T-helper 1 cell treated with Interleukin-12 subunit alpha and Interleukin-12 subunit beta and Interleukin-4 antibody, amounts not matched to agents 30 μg/mL and 1 μg/mL, for 36 hours (primary cell): Measurements from ENCODE around the gene FBXO8.

ENCODE experiments used
- H3K27ac Mint-ChIP-seq: one replicate; pipeline ENCODE4 v1.8.0; 2021; ENCODE audit warnings: mild to moderate bottlenecking, mixed read lengths
- H3K27me3 Mint-ChIP-seq: one replicate; pipeline ENCODE4 v1.8.0; 2021; ENCODE audit warnings: low read depth, mixed read lengths
- H3K36me3 Mint-ChIP-seq: one replicate; pipeline ENCODE4 v1.8.0; 2021; ENCODE audit warnings: low read depth, mixed read lengths
- H3K4me1 Mint-ChIP-seq: one replicate; pipeline ENCODE4 v1.8.0; 2021; ENCODE audit warnings: low read depth, mixed read lengths
- H3K4me3 Mint-ChIP-seq: one replicate; pipeline ENCODE4 v1.8.0; 2021; ENCODE audit warnings: mild to moderate bottlenecking, moderate library complexity, mixed read lengths
- H3K9me3 Mint-ChIP-seq: one replicate; pipeline ENCODE4 v1.8.0; 2021; ENCODE audit warnings: mixed read lengths

Gene FBXO8

GRCh38 chr4:174214101-174214878 is 69.2 kb downstream of the FBXO8 start:
- H3K4me3 Mint-ChIP-seq, result peak overlapping the region; percentile 12
- H3K9me3 Mint-ChIP-seq, result no peaks in the 10 kb centered on the region
- peaks cover 6% of the 10 kb centered on the region for H3K36me3 Mint-ChIP-seq
- H3K4me1 Mint-ChIP-seq, result peaks cover 34% of the 10 kb centered on the region
- peaks cover 98% of the 10 kb centered on the region for H3K27me3 Mint-ChIP-seq
- peak overlapping the region; percentile 42 for H3K27ac Mint-ChIP-seq

GRCh38 chr4:174213731-174214100 is 69.8 kb downstream of the FBXO8 start:
- no peak overlapping the region for H3K27ac Mint-ChIP-seq
- peak overlapping the region; percentile 12 for H3K4me3 Mint-ChIP-seq
- H3K36me3 Mint-ChIP-seq, result peaks cover 6% of the 10 kb centered on the region
- no peaks in the 10 kb centered on the region for H3K9me3 Mint-ChIP-seq
- H3K27me3 Mint-ChIP-seq, result peaks cover 98% of the 10 kb centered on the region
- peaks cover 34% of the 10 kb centered on the region for H3K4me1 Mint-ChIP-seq

DNA sequence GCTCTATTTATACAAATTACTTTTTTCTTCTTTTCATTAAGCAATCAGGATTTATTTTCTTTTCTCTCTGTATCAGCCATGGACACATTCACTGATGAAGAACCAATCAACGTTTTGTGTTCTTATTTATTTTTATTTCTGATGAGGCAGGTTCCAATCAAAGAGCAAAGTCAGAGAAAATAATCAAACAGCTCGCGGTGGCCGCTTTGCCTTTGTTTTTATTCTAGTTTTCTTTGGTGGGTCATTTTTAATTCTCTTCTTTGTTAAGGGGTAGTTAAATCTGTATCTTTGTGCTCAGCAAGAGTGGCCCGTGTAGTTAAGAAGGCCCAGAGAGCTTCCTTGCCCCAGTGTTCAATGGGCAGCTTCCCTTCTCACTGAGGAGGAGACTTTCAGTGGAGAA is 71.4 kb downstream of the FBXO8 start:
- no peak overlapping the region for H3K4me3 Mint-ChIP-seq

GRCh38 chr4:174211622-174212044 is 71.8 kb downstream of the FBXO8 start:
- Mint-ChIP-seq H3K4me1 (peaks cover 23% of the 10 kb centered on the region), H3K9me3 (no peaks in the 10 kb centered on the region), H3K27ac (no peak overlapping the region), H3K36me3 (peaks cover 6% of the 10 kb centered on the region), H3K27me3 (peaks cover 85% of the 10 kb centered on the region), H3K4me3 (peak overlapping the region; percentile 32)

More for the DNA sequence above, 71.4 kb downstream of the FBXO8 start:
- no peak overlapping the region for H3K27ac Mint-ChIP-seq
- peaks cover 6% of the 10 kb centered on the region for H3K36me3 Mint-ChIP-seq
- peaks cover 25% of the 10 kb centered on the region for H3K4me1 Mint-ChIP-seq
- no peaks in the 10 kb centered on the region for H3K9me3 Mint-ChIP-seq
- peaks cover 89% of the 10 kb centered on the region for H3K27me3 Mint-ChIP-seq

DNA sequence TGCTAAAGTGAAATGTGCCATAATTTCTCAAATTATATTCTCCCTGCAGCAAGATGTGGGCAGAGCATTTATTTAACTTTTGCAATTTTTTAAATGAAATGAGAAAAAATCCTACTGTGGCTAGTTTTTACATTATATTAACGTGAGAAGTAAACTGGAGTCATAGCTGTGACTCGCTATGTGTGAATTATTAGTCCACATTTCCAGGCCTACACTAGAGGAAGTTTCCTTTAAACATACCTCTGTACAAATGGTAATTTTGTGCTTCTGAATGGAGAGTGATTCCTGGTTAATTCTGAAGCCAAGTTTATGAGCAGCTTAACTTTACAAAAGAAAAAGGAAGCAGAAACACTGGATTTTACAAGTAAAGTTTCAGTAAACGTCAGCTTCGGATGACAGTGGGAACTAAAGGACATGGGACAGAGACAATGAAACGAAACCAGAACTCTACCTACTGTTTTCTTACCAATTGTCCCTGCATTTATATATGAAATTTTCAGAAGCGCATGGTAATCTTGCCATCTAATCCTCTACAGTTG is 72.4 kb downstream of the FBXO8 start:
- H3K27me3 Mint-ChIP-seq, result peaks cover 85% of the 10 kb centered on the region
- H3K36me3 Mint-ChIP-seq, result peaks cover 6% of the 10 kb centered on the region
- H3K4me1 Mint-ChIP-seq, result peaks cover 21% of the 10 kb centered on the region
- H3K27ac Mint-ChIP-seq, result no peak overlapping the region
- no peaks in the 10 kb centered on the region for H3K9me3 Mint-ChIP-seq
- H3K4me3 Mint-ChIP-seq, result no peak overlapping the region

DNA sequence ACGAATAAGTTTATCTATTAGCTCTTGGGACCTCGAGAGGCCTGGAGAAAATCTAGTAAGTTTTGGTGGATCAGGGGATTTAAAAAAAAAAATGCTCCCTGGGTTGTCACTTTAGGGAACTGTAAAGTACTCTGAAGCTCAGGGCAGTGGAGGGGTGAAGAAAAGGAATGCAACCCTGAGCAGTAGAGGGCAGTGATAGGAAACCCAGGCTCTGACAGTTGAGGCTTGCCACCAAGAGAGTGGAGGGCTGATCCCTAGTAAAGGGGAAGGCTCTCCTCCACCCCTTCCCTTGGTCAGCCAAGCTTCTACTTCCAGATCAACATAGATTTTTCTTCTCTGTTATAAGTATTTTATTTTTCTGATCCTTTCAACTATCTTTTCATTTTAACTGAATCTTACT is 73.1 kb downstream of the FBXO8 start:
- H3K4me3 Mint-ChIP-seq, result no peak overlapping the region
- H3K27ac Mint-ChIP-seq, result no peak overlapping the region
- H3K36me3 Mint-ChIP-seq, result peaks cover 6% of the 10 kb centered on the region
- H3K4me1 Mint-ChIP-seq, result peaks cover 21% of the 10 kb centered on the region
- no peaks in the 10 kb centered on the region for H3K9me3 Mint-ChIP-seq
- H3K27me3 Mint-ChIP-seq, result peaks cover 80% of the 10 kb centered on the region

- Mint-ChIP-seq H3K36me3 (peaks cover 2% of the 10 kb centered on the region), H3K27me3 (peaks cover 78% of the 10 kb centered on the region), H3K4me3 (no peak overlapping the region), H3K4me1 (peaks cover 15% of the 10 kb centered on the region), H3K9me3 (no peaks in the 10 kb centered on the region), H3K27ac (no peak overlapping the region)
Observed at GRCh38 chr4:174209341-174209740, 74.1 kb downstream of the FBXO8 start.

DNA sequence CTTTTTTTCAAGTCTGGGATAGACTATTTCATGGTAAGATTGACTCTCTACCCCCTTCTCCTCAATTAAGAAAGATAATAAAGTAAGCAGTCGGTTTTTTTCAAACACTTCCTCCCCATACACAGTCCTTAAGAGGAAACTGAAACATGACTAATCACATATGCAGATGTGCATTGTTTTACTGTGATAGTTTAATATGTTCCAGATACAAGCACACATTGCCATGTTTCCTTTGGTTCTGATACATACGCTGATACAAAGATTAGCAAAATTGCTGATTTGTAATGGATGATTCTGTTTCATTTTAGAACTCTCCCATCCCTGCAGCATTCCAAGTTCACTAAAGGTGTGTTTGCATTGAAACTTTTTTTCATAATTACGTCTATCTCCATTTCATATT is 76.1 kb downstream of the FBXO8 start:
- Mint-ChIP-seq H3K9me3 (no peaks in the 10 kb centered on the region), H3K4me3 (no peak overlapping the region), H3K4me1 (peaks cover 7% of the 10 kb centered on the region), H3K27ac (no peak overlapping the region), H3K36me3 (no peaks in the 10 kb centered on the region), H3K27me3 (peaks cover 62% of the 10 kb centered on the region)

GRCh38 chr4:174204164-174204831 is 79.2 kb downstream of the FBXO8 start:
- Mint-ChIP-seq H3K27ac (no peak overlapping the region), H3K4me3 (no peak overlapping the region), H3K9me3 (no peaks in the 10 kb centered on the region), H3K36me3 (no peaks in the 10 kb centered on the region), H3K4me1 (no peaks in the 10 kb centered on the region), H3K27me3 (peaks cover 39% of the 10 kb centered on the region)

DNA sequence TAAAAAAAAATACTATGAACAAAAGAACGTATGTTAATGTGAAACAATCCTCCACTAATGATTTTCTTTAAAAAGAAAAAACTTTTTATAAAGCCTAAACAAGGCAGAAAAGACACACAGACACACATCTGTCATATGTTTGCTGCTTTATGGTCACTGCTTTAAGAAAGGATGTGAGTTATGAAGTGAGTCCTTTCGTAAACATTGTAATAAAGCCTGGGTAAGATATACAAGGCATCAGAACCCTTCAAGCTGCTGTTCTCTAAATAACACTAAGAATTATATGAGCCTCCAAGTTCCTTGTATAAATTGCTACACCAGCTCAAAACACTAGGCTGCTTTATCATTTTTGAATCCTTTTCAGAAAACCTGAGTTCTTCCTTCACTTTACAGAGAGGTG is 81.6 kb downstream of the FBXO8 start:
- H3K36me3 Mint-ChIP-seq, result no peaks in the 10 kb centered on the region
- H3K27ac Mint-ChIP-seq, result no peak overlapping the region
- no peaks in the 10 kb centered on the region for H3K4me1 Mint-ChIP-seq
- H3K4me3 Mint-ChIP-seq, result no peak overlapping the region
- no peaks in the 10 kb centered on the region for H3K9me3 Mint-ChIP-seq
- H3K27me3 Mint-ChIP-seq, result peaks cover 29% of the 10 kb centered on the region

DNA sequence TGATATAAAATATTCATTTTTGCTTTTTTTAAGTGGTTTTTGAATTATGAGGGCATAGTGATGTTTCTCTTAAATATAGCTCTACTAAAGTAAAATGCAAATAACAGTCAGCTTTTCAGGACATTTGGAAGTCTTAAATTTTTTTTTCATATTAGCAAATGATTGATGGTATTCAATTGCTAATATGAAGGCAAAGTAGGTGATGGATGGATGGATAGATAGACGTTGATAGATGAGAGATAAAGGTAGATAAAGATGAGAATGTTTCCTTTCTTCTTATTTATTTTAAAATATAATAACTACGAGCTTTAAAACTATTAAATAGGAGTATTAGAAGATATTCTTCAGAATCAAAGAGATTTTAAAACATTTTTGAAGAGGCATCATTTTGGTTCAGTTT is 83.7 kb downstream of the FBXO8 start:
- Mint-ChIP-seq H3K9me3 (no peaks in the 10 kb centered on the region), H3K27ac (no peak overlapping the region), H3K4me1 (no peaks in the 10 kb centered on the region), H3K4me3 (no peak overlapping the region), H3K36me3 (no peaks in the 10 kb centered on the region), H3K27me3 (peaks cover 24% of the 10 kb centered on the region)

DNA sequence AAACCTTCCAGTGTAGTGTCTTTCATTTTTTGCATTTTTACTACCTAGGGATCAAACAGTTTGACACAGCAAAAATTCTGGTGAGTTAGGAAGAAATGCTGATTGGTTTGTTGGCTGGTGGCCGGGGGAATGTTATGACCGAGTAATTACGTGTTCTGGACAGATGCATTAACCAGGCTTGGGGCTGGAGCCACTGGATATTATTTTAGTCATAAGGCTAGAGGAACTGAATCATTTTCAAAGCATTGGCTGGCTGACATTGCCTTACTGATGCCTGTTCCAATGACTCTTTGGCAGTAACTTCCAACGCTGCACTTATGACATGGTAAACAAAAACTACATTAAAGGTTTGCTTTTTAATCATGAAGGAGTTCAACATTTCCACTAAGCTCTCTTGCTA is 84.6 kb downstream of the FBXO8 start:
- H3K36me3 Mint-ChIP-seq, result no peaks in the 10 kb centered on the region
- H3K4me1 Mint-ChIP-seq, result no peaks in the 10 kb centered on the region
- no peak overlapping the region for H3K4me3 Mint-ChIP-seq
- H3K27me3 Mint-ChIP-seq, result peaks cover 20% of the 10 kb centered on the region
- H3K27ac Mint-ChIP-seq, result no peak overlapping the region
- H3K9me3 Mint-ChIP-seq, result no peaks in the 10 kb centered on the region

GRCh38 chr4:174198396-174198795 is 85.1 kb downstream of the FBXO8 start:
- no peaks in the 10 kb centered on the region for H3K4me1 Mint-ChIP-seq
- no peak overlapping the region for H3K4me3 Mint-ChIP-seq
- no peak overlapping the region for H3K27ac Mint-ChIP-seq
- peaks cover 19% of the 10 kb centered on the region for H3K27me3 Mint-ChIP-seq
- H3K36me3 Mint-ChIP-seq, result no peaks in the 10 kb centered on the region
- H3K9me3 Mint-ChIP-seq, result no peaks in the 10 kb centered on the region

DNA sequence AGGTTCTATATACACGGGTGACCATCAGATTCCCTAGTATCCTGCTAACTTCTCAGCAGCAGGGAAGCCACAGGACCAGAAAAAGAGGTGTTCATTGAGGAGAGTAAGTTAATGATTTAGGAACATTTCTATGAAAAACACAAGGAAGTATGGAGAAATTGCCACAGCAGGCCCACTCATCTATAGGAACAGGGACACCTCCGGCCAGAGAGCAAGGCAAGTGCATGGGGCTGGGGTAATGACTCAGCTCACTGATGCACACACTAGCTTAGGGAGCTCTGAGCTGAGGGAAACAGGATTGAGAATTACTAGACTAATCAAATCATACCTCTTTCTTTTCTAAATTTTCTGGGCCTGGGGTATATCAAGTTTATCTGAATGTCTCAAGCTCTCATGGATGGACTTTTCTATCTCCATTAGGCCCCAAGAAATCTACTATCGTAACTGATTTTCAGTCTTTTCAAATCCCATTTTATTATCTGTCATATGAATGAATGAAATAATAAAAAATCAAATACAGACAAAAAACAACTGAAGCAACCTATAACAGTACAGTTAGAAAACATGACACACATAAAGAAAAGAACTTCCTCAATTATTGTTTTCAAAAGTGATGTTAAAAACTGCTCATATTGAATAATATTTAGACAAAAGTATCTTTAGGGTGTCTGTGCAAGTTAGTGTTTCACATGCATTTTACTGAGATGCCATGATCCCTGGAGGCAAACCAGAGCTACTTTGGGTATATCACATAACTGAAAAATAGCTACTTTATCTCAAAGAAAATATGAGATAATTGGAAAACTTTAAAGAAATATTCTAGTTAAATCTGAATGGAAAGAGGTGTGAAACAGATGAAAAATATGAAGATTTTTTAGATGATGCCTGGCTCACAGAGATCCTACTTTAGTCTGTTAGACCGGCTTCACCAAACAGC is 89.8 kb downstream of the FBXO8 start:
- H3K4me1 Mint-ChIP-seq, result no peaks in the 10 kb centered on the region
- H3K9me3 Mint-ChIP-seq, result no peaks in the 10 kb centered on the region
- H3K27ac Mint-ChIP-seq, result no peak overlapping the region
- no peak overlapping the region for H3K4me3 Mint-ChIP-seq
- peaks cover 15% of the 10 kb centered on the region for H3K27me3 Mint-ChIP-seq
- no peaks in the 10 kb centered on the region for H3K36me3 Mint-ChIP-seq
